GM18907 (cell line): ENCODE results near the gene PLAAT4.
"Not testable (repeated sequence)": the region's sequence is repeated elsewhere in the genome, so short reads cannot be mapped to it uniquely, and the experiment has no call there.

Source experiments
- ATAC-seq: cut with Tn5 transposase; IDR thresholded peaks from one replicate; pipeline ENCODE4 v1.9.1; 2021; ENCODE audit warnings: mild to moderate bottlenecking, moderate library complexity; ENCODE audit not compliant: unreplicated experiment

The PLAAT4 gene

GRCh38 chr11:63564784-63565350 lies 28.3 kb downstream of the PLAAT4 start:
- no peak for ATAC-seq

GRCh38 chr11:63567044-63567840 lies 30.6 kb downstream of the PLAAT4 start:
- ATAC-seq, result peak; percentile 79

- ATAC-seq, result no peak
Measured at GRCh38 chr11:63569570-63569969, 33.0 kb downstream of the PLAAT4 start.

- ATAC-seq, result peak; percentile 48
Measured at GRCh38 chr11:63572026-63572688, 35.5 kb downstream of the PLAAT4 start.

GRCh38 chr11:63573881-63574855 lies 37.6 kb downstream of the PLAAT4 start:
- ATAC-seq, result no peak

- ATAC-seq, result no peak
Measured at GRCh38 chr11:63574856-63575602, 38.4 kb downstream of the PLAAT4 start.

- not testable (repeated sequence) for ATAC-seq
Measured at GRCh38 chr11:63578882-63579281, 42.3 kb downstream of the PLAAT4 start.

- not testable (repeated sequence) for ATAC-seq
Measured at GRCh38 chr11:63581224-63581623, 44.6 kb downstream of the PLAAT4 start.

- ATAC-seq, result no peak
Measured at GRCh38 chr11:63583357-63583677, 46.7 kb downstream of the PLAAT4 start.

- no peak for ATAC-seq
Measured at GRCh38 chr11:63586451-63587166, 50.0 kb downstream of the PLAAT4 start.

- ATAC-seq, result no peak
Measured at GRCh38 chr11:63589000-63589399, 52.4 kb downstream of the PLAAT4 start.

- ATAC-seq, result no peak
Measured at GRCh38 chr11:63590024-63590788, 53.6 kb downstream of the PLAAT4 start.

GRCh38 chr11:63592975-63593395 lies 56.4 kb downstream of the PLAAT4 start:
- no peak for ATAC-seq

- no peak for ATAC-seq
Measured at GRCh38 chr11:63595296-63595695, 58.7 kb downstream of the PLAAT4 start.
